Uterus (tissue), 2 donors: ENCODE measurements around the gene NOSTRIN.
"Not testable (repeated sequence)": the region's sequence is repeated elsewhere in the genome, so short reads cannot be mapped to it uniquely, and the experiment has no call there.

ENCODE experiments used
- CTCF ChIP-seq, 4 experiments: fragments of 200-600 bp in 2 of 4; fragments of 450-650 bp in 2 of 4; sonication (generic) in 2 of 4; IDR thresholded peaks; one replicate each; pipeline ENCODE4 v1.5.1; 2016 to 2019; ENCODE audit warnings: antibody characterized with exemption in 4 of 4, mild to moderate bottlenecking in 2 of 4, moderate library complexity in 1 of 4
- POLR2A ChIP-seq, 2 donors: fragments of 450-650 bp; IDR thresholded peaks; one replicate each; pipeline ENCODE4 v1.6.1; 2016; ENCODE audit warnings: antibody characterized with exemption in 2 of 2, mild to moderate bottlenecking in 1 of 2, moderate library complexity in 1 of 2

GRCh38 chr2:168867164-168867563 is 64.7 kb downstream of the NOSTRIN start:
- not testable (repeated sequence) for TF ChIP-seq POLR2A, CTCF (IDR thresholded peaks at IDR 0.05)
